H1 (cell line): ENCODE data around the gene PDE4D. TPM values are rescaled to one million over a fixed set of nuclear protein-coding genes. Genes with fewer than 3 reads are reported as not detected.

Experiments used
- CTCF ChIA-PET: fragments of 300-600 bp; sonication (Branson Sonifier 250); formaldehyde crosslinking; loops from one replicate; lab custom pipeline; 2021; ENCODE audit not compliant: partially characterized antibody; lab: Charles Lee
- POLR2A ChIA-PET: fragments of 300-600 bp; sonication (Branson Sonifier 250); formaldehyde crosslinking; loops from one replicate; lab custom pipeline; 2021; ENCODE audit warnings: inconsistent platforms; ENCODE audit not compliant: partially characterized antibody; lab: Charles Lee
- DNase-seq, 2 experiments: peaks; one replicate each; pipeline versions ENCODE4 v3.0.0 to v3.0.0-alpha.2; 2010 to 2022; ENCODE audit warnings: low spot score in 2 of 2, low read depth in 1 of 2, mixed read lengths in 1 of 2
- FAIRE-seq: peaks from 2 replicates; lab custom pipeline; 2011; peaks lifted over from hg19 to GRCh38; lab: Jason Lieb, UNC
- H2AFZ ChIP-seq: 2 replicates; pipeline ENCODE4 v1.8.1; 2012; ENCODE audit warnings: low read length, inconsistent platforms
- H2AK5ac ChIP-seq: 2 replicates; pipeline ENCODE4 v1.6.1; 2013; ENCODE audit warnings: low read depth, low read length
- H2BK120ac ChIP-seq: replicated peaks from 2 replicates; pipeline ENCODE3; 2013; ENCODE audit warnings: low read depth, low read length, inconsistent platforms
- H2BK12ac ChIP-seq: 2 replicates; pipeline ENCODE4 v1.6.1; 2013; ENCODE audit warnings: low read depth, low read length
- H2BK15ac ChIP-seq: 2 replicates; pipeline ENCODE4 v1.6.1; 2013; ENCODE audit warnings: low read length
- H2BK20ac ChIP-seq: 2 replicates; pipeline ENCODE4 v1.6.1; 2013; ENCODE audit warnings: low read length
- H2BK5ac ChIP-seq: 2 replicates; pipeline ENCODE4 v1.6.1; 2013; ENCODE audit warnings: low read depth, low read length
- H3K14ac ChIP-seq: 2 replicates; pipeline ENCODE4 v1.6.1; 2013; ENCODE audit warnings: inconsistent platforms; ENCODE audit not compliant: insufficient read length
- H3K18ac ChIP-seq: 2 replicates; pipeline ENCODE4 v1.6.1; 2013; ENCODE audit warnings: low read length; ENCODE audit errors: extremely low read depth
- H3K23ac ChIP-seq: 2 replicates; pipeline ENCODE4 v1.6.1; 2013; ENCODE audit warnings: inconsistent platforms; ENCODE audit not compliant: insufficient read length
- H3K23me2 ChIP-seq: 2 replicates; pipeline ENCODE4 v1.6.1; 2013; ENCODE audit warnings: low read depth, low read length
- H3K27ac ChIP-seq: 2 replicates; pipeline ENCODE4 v1.6.1; 2011; ENCODE audit warnings: low read depth, low read length, inconsistent platforms
- H3K27me3 ChIP-seq, 4 experiments: replicated peaks in 1 of 4; 1 replicate in 1 of 4; 2 replicates in 3 of 4; pipeline versions ENCODE4 v1.6.1 to v1.8.1; 2011 to 2013; ENCODE audit warnings: low read length in 3 of 4, mild to moderate bottlenecking in 3 of 4, inconsistent platforms in 2 of 4, mixed read lengths in 2 of 4, moderate library complexity in 1 of 4; ENCODE audit not compliant: control insufficient read depth in 3 of 4, insufficient read depth in 3 of 4; ENCODE audit errors: extremely low read depth in 1 of 4
- H3K36me3 ChIP-seq, 4 experiments: 2 replicates each; pipeline versions ENCODE4 v1.6.1 to v1.8.1; 2011 to 2013; ENCODE audit warnings: mild to moderate bottlenecking in 4 of 4, low read length in 3 of 4, moderate library complexity in 2 of 4, control low read depth in 1 of 4, inconsistent platforms in 1 of 4; ENCODE audit not compliant: insufficient read depth in 4 of 4, control insufficient read depth in 2 of 4
- H3K4ac ChIP-seq: replicated peaks from 2 replicates; pipeline ENCODE3; 2013; ENCODE audit warnings: low read length, low read depth, mixed read lengths, inconsistent platforms; ENCODE audit not compliant: insufficient read length
- H3K4me1 ChIP-seq, 4 experiments: replicated peaks in 1 of 4; 1 replicate in 1 of 4; 2 replicates in 3 of 4; pipeline versions ENCODE4 v1.6.1 to v1.8.1; 2011 to 2013; ENCODE audit warnings: low read length in 3 of 4, inconsistent platforms in 2 of 4, mixed read lengths in 1 of 4; ENCODE audit not compliant: insufficient read depth in 4 of 4, control insufficient read depth in 3 of 4
- H3K4me2 ChIP-seq, 2 experiments: 2 replicates each; pipeline versions ENCODE4 v1.6.1 to v1.8.1; 2011 to 2013; ENCODE audit warnings: low read depth in 2 of 2, low read length in 2 of 2, control low read depth in 1 of 2, inconsistent platforms in 1 of 2, mild to moderate bottlenecking in 1 of 2; ENCODE audit not compliant: insufficient read depth in 1 of 2
- H3K4me3 ChIP-seq, 4 experiments: fragments of 200-600, 300-600 bp in 1 of 4; sonication (generic), shearing (Covaris generic), sonication (Bioruptor Twin) in 1 of 4; 2 replicates each; pipeline versions ENCODE4 v1.5.1 to v1.8.1; 2011 to 2016; ENCODE audit warnings: low read length in 4 of 4, low read depth in 3 of 4, control low read depth in 2 of 4, inconsistent platforms in 2 of 4, mild to moderate bottlenecking in 2 of 4, mixed read lengths in 1 of 4, moderate library complexity in 1 of 4; ENCODE audit not compliant: insufficient read depth in 2 of 4; ENCODE audit errors: extremely low read depth in 1 of 4
- H3K56ac ChIP-seq: replicated peaks from 2 replicates; pipeline ENCODE3; 2013; ENCODE audit warnings: low read depth, mild to moderate bottlenecking, mixed read lengths, low read length, inconsistent platforms; ENCODE audit not compliant: insufficient read length
- H3K79me1 ChIP-seq: 2 replicates; pipeline ENCODE4 v1.6.1; 2013; ENCODE audit warnings: low read depth, low read length, control low read depth
- H3K79me2 ChIP-seq, 2 experiments: 2 replicates each; pipeline versions ENCODE4 v1.6.1 to v1.8.1; 2012 to 2013; ENCODE audit warnings: low read length in 2 of 2, mild to moderate bottlenecking in 2 of 2, inconsistent platforms in 1 of 2; ENCODE audit not compliant: insufficient read depth in 2 of 2, control insufficient read depth in 1 of 2
- H3K9ac ChIP-seq, 4 experiments: replicated peaks in 1 of 4; 1 replicate in 1 of 4; 2 replicates in 3 of 4; pipeline versions ENCODE4 v1.6.1 to v1.8.1; 2011 to 2013; ENCODE audit warnings: low read depth in 3 of 4, low read length in 3 of 4, control low read depth in 2 of 4, mild to moderate bottlenecking in 2 of 4, moderate library complexity in 2 of 4, inconsistent platforms in 1 of 4; ENCODE audit errors: extremely low read depth in 1 of 4
- H3K9me3 ChIP-seq, 2 experiments: 2 replicates each; pipeline versions ENCODE4 v1.6.1 to v1.8.1; 2012 to 2013; ENCODE audit warnings: mild to moderate bottlenecking in 2 of 2, moderate library complexity in 2 of 2, control low read depth in 1 of 2, inconsistent platforms in 1 of 2, low read depth in 1 of 2, low read length in 1 of 2, mixed read lengths in 1 of 2; ENCODE audit not compliant: insufficient read depth in 2 of 2
- H4K20me1 ChIP-seq, 2 experiments: replicated peaks in 1 of 2; 2 replicates each; pipeline versions ENCODE3 to v1.8.1; 2011 to 2013; ENCODE audit warnings: inconsistent platforms in 2 of 2, low read length in 2 of 2, mild to moderate bottlenecking in 1 of 2; ENCODE audit not compliant: insufficient read depth in 2 of 2, control insufficient read depth in 1 of 2
- H4K5ac ChIP-seq: 2 replicates; pipeline ENCODE4 v1.6.1; 2013; ENCODE audit warnings: low read length, low read depth, mixed read lengths, inconsistent platforms; ENCODE audit not compliant: insufficient read length
- H4K8ac ChIP-seq: 2 replicates; pipeline ENCODE4 v1.8.0; 2013; ENCODE audit warnings: mild to moderate bottlenecking, moderate library complexity, low read length, inconsistent platforms; ENCODE audit not compliant: insufficient read depth; ENCODE audit errors: extremely low read depth
- H4K91ac ChIP-seq: replicated peaks from 2 replicates; pipeline ENCODE3; 2013; ENCODE audit warnings: low read length, mixed read lengths, inconsistent platforms; ENCODE audit not compliant: insufficient read length
- CBX8 ChIP-seq: fragments of 300-800, 300-1000 bp; sonication (generic); IDR thresholded peaks from 2 replicates; pipeline ENCODE4 v1.7.1; 2016; ENCODE audit warnings: low read depth, low read length, borderline replicate concordance
- CHD1 ChIP-seq: IDR thresholded peaks from 2 replicates; pipeline ENCODE4 v1.6.1; 2012; ENCODE audit warnings: low read depth, low read length, improper control_type of control experiment
- EP300 ChIP-seq, 2 experiments: IDR thresholded peaks; 1 replicate in 1 of 2; 2 replicates in 1 of 2; pipeline ENCODE4 v1.6.1; 2011 to 2012; ENCODE audit warnings: low read depth in 2 of 2, low read length in 2 of 2, mild to moderate bottlenecking in 2 of 2, borderline replicate concordance in 1 of 2, inconsistent platforms in 1 of 2, moderate library complexity in 1 of 2
- GTF2F1 ChIP-seq: IDR thresholded peaks from 2 replicates; pipeline ENCODE4 v1.6.1; 2012; ENCODE audit warnings: low read depth, low read length, improper control_type of control experiment, borderline replicate concordance
- HDAC2 ChIP-seq, 2 experiments: fragments of 300-600 bp in 1 of 2; sonication (generic) in 1 of 2; IDR thresholded peaks; 2 replicates each; pipeline ENCODE4 v1.6.1; 2011 to 2012; ENCODE audit warnings: low read depth in 2 of 2, low read length in 2 of 2, mild to moderate bottlenecking in 2 of 2, moderate library complexity in 2 of 2, borderline replicate concordance in 1 of 2, inconsistent platforms in 1 of 2
- HDAC6 ChIP-seq: IDR thresholded peaks from one replicate; pipeline ENCODE4 v1.7.1; 2012; ENCODE audit warnings: low read depth, mild to moderate bottlenecking, inconsistent platforms, low read length, moderate library complexity
- JUND ChIP-seq: IDR thresholded peaks from 2 replicates; pipeline ENCODE4 v1.6.1; 2011; ENCODE audit warnings: mild to moderate bottlenecking, improper control_type of control experiment, low read length
- MAX ChIP-seq: IDR thresholded peaks from 2 replicates; pipeline ENCODE4 v1.6.1; 2012; ENCODE audit warnings: inconsistent platforms
- RFX5 ChIP-seq: IDR thresholded peaks from 2 replicates; pipeline ENCODE4 v1.6.1; 2011; ENCODE audit warnings: low read depth, low read length, improper control_type of control experiment, borderline replicate concordance
- RXRA ChIP-seq: IDR thresholded peaks from 2 replicates; pipeline ENCODE4 v1.6.1; 2011; ENCODE audit warnings: low read depth, mild to moderate bottlenecking, low read length, moderate library complexity; ENCODE audit not compliant: insufficient read depth
- SP4 ChIP-seq: IDR thresholded peaks from 2 replicates; pipeline ENCODE4 v1.6.1; 2012; ENCODE audit warnings: low read length, inconsistent platforms
- SRF ChIP-seq: IDR thresholded peaks from 2 replicates; pipeline ENCODE4 v1.6.1; 2011; ENCODE audit warnings: mild to moderate bottlenecking, low read depth, low read length, moderate library complexity
- SUZ12 ChIP-seq: fragments of 200-600 bp; sonication (generic); IDR thresholded peaks from 2 replicates; pipeline ENCODE4 v1.6.1; 2012; ENCODE audit warnings: mild to moderate bottlenecking, inconsistent platforms, low read length, moderate library complexity, mixed read lengths
- TCF12 ChIP-seq: IDR thresholded peaks from 2 replicates; pipeline ENCODE4 v1.6.1; 2011; ENCODE audit warnings: low read depth, mild to moderate bottlenecking, low read length
- ZNF274 ChIP-seq: IDR thresholded peaks from 2 replicates; pipeline ENCODE4 v1.7.0; 2012; ENCODE audit warnings: low read length, borderline replicate concordance; ENCODE audit errors: extremely low read depth
- WGBS, 2 experiments: shearing (Covaris generic) in 1 of 2; methylation state at CpG; one replicate each; pipeline versions ENCODE4 v1.1.6 to v1.1.7; 2013 to 2015; ENCODE audit warnings: low lambda C conversion rate in 2 of 2, mixed read lengths in 2 of 2, inconsistent platforms in 1 of 2, low coverage in 1 of 2, missing lambda C conversion rate in 1 of 2; ENCODE audit not compliant: insufficient replicate concordance in 2 of 2, insufficient coverage in 1 of 2, insufficient read length in 1 of 2; ENCODE audit errors: extremely low coverage in 1 of 2, missing lambda C conversion rate in 1 of 2; 5-methylcytosine and 5-hydroxymethylcytosine counted together
- polyA plus RNA-seq, 7 experiments: library from polyadenylated mRNA; depleted of rRNA in 3 of 7; stranded (reverse) in 5 of 7; unstranded in 2 of 7; fragments of >200 nt in 5 of 7; fragments of 200-250 nt in 2 of 7; gene quantifications; 1 replicate in 5 of 7; 2 replicates in 1 of 7; 4 replicates in 1 of 7; pipeline versions ENCODE4 v1.2.1 to v1.2.3, GENCODE V29; 2011 to 2013; ENCODE audit warnings: missing spikeins in 2 of 7, mixed read lengths in 2 of 7
- total RNA-seq: library from RNA; stranded (reverse); fragmentation: NEBNext Ultra II Directional; extraction: Animal tissue kit (Norgen Biotek cat#: 25700); gene quantifications from 2 replicates; pipeline ENCODE4 v1.2.1, GENCODE V29; 2021

Gene PDE4D
- total and polyA plus RNA-seq, 2 of the 8 experiments (the other 6 are each of a cell fraction or from before 2014, with no cell fraction given), result 2.3 to 3.7 TPM

- WGBS, 2 experiments, result 93% methylated on average over 2 of the region's 2 CpGs; no CpG with 5 or more reads in 1 of the 2 experiments
- FAIRE-seq, result no peak
- H2BK15ac ChIP-seq, result no peak overlapping the region
- no peak overlapping the region for H3K27ac ChIP-seq
- H4K8ac ChIP-seq, result no peak overlapping the region
- H2BK20ac ChIP-seq, result no peak overlapping the region
- no peak overlapping the region for H3K9ac ChIP-seq
- H3K4me1 ChIP-seq, result no peaks in the 10 kb centered on the region
- no peaks in the 10 kb centered on the region for H3K27me3 ChIP-seq
- no peak overlapping the region for H2BK120ac ChIP-seq
- no peak overlapping the region for H4K5ac ChIP-seq
- no peak overlapping the region for H4K91ac ChIP-seq
- no peaks in the 10 kb centered on the region for H3K9me3 ChIP-seq
- ChIA-PET POLR2A (no interaction called here), CTCF (interaction anchor here (1.2 kb wide), 1 partner anchor 30 kb away, joined by 4 read pairs; no protein-coding TSS in a partner anchor)
- H4K20me1 ChIP-seq, result no peaks in the 10 kb centered on the region
- H3K79me2 ChIP-seq, result no peaks in the 10 kb centered on the region
- H2AFZ ChIP-seq, result no peak overlapping the region
- H2AK5ac ChIP-seq, result no peak overlapping the region
- no peak overlapping the region for H3K4me2 ChIP-seq
- no peak overlapping the region for H2BK5ac ChIP-seq
- no peak overlapping the region for H3K56ac ChIP-seq
- DNase-seq, result no peak
- H3K4ac ChIP-seq, result no peak overlapping the region
- no peaks in the 10 kb centered on the region for H3K79me1 ChIP-seq
- H3K14ac ChIP-seq, result no peak overlapping the region
- no peak overlapping the region for H3K23ac ChIP-seq
- no peak overlapping the region for H3K18ac ChIP-seq
- no peak overlapping the region for H2BK12ac ChIP-seq
- H3K23me2 ChIP-seq, result no peaks in the 10 kb centered on the region
- H3K36me3 ChIP-seq, result no peaks in the 10 kb centered on the region
- H3K4me3 ChIP-seq, result no peak overlapping the region
- TF ChIP-seq GTF2F1 (no peak), EP300 (IDR thresholded peaks at IDR 0.05; ENCODE audit: borderline replicate concordance in 1 of 2, low read depth in 2 of 2, low read length in 2 of 2) (no peak), ZNF274 (no peak), HDAC6 (no peak), CHD1 (no peak), JUND (no peak), SUZ12 (no peak), SP4 (no peak), HDAC2 (IDR thresholded peaks at IDR 0.05; ENCODE audit: borderline replicate concordance in 1 of 2, low read depth in 2 of 2, low read length in 2 of 2) (no peak), CBX8 (no peak), SRF (no peak), TCF12 (no peak), RFX5 (no peak), MAX (no peak), RXRA (no peak)
Measured at GRCh38 chr5:59094864-59095263, 798.7 kb downstream of the PDE4D start.
